GM21529 (cell line): ENCODE data around the gene FRRS1L.

ENCODE experiments used
- ATAC-seq: cut with Tn5 transposase; IDR thresholded peaks from one replicate; pipeline ENCODE4 v1.9.1; 2021; ENCODE audit not compliant: unreplicated experiment

FRRS1L gene

GRCh38 chr9:109176963-109177362, 9.9 kb upstream of the FRRS1L start:
- no peak for ATAC-seq

GRCh38 chr9:109176386-109176785, 9.3 kb upstream of the FRRS1L start:
- ATAC-seq, result no peak

- no peak for ATAC-seq
Observed at GRCh38 chr9:109172935-109173334, 5.9 kb upstream of the FRRS1L start.

GRCh38 chr9:109171926-109172325, 4.9 kb upstream of the FRRS1L start:
- ATAC-seq, result no peak

GRCh38 chr9:109168170-109168569, 1.1 kb upstream of the FRRS1L start:
- no peak for ATAC-seq

- no peak for ATAC-seq
Observed at GRCh38 chr9:109167716-109168115, 667 bp upstream of the FRRS1L start.

- ATAC-seq, result no peak
Observed at GRCh38 chr9:109166171-109166770, 778 bp downstream of the FRRS1L start.

- no peak for ATAC-seq
Observed at GRCh38 chr9:109164042-109164441, 3.0 kb downstream of the FRRS1L start.

- ATAC-seq, result no peak
Observed at GRCh38 chr9:109163194-109163593, 3.9 kb downstream of the FRRS1L start.

- ATAC-seq, result no peak
Observed at GRCh38 chr9:109162677-109163076, 4.4 kb downstream of the FRRS1L start.

- ATAC-seq, result no peak
Observed at GRCh38 chr9:109161471-109161870, 5.6 kb downstream of the FRRS1L start.

- no peak for ATAC-seq
Observed at GRCh38 chr9:109159583-109159982, 7.5 kb downstream of the FRRS1L start.

GRCh38 chr9:109158651-109159050, 8.4 kb downstream of the FRRS1L start:
- no peak for ATAC-seq

- no peak for ATAC-seq
Observed at GRCh38 chr9:109156708-109157107, 10.3 kb downstream of the FRRS1L start.

- ATAC-seq, result no peak
Observed at GRCh38 chr9:109150925-109151545, 16.0 kb downstream of the FRRS1L start.

- ATAC-seq, result no peak
Observed at GRCh38 chr9:109149722-109150121, 17.3 kb downstream of the FRRS1L start.

- ATAC-seq, result no peak
Observed at GRCh38 chr9:109149089-109149488, 18.0 kb downstream of the FRRS1L start.

- ATAC-seq, result no peak
Observed at GRCh38 chr9:109145051-109145450, 22.0 kb downstream of the FRRS1L start.

GRCh38 chr9:109143881-109144562, 23.0 kb downstream of the FRRS1L start:
- ATAC-seq, result peak; percentile 97

GRCh38 chr9:109141375-109141774, 25.7 kb downstream of the FRRS1L start:
- ATAC-seq, result no peak

- no peak for ATAC-seq
Observed at GRCh38 chr9:109139851-109140250, 27.2 kb downstream of the FRRS1L start.

- ATAC-seq, result no peak
Observed at GRCh38 chr9:109138421-109138820, 28.6 kb downstream of the FRRS1L start.
